Measurements from ENCODE around the gene EXOC3L4.

Gene EXOC3L4

GRCh38 chr14:103155826-103156394 lies 61.4 kb downstream of the EXOC3L4 start:
- TF ChIP-seq CTCF (IDR thresholded peaks at IDR 0.05; ENCODE audit: control insufficient read depth, extremely low read depth, insufficient read depth), result no peak
- DNase-seq (ENCODE audit: low read depth), result no peak
- H3K4me3 ChIP-seq (ENCODE audit: low read depth, low read length), result no peak overlapping the region

GRCh38 chr14:103156651-103157378 lies 62.3 kb downstream of the EXOC3L4 start:
- TF ChIP-seq CTCF (IDR thresholded peaks at IDR 0.05; ENCODE audit: control insufficient read depth, extremely low read depth, insufficient read depth), result no peak
- DNase-seq (ENCODE audit: low read depth), result no peak
- H3K4me3 ChIP-seq (ENCODE audit: low read depth, low read length), result no peak overlapping the region

- no peak for DNase-seq (ENCODE audit: low read depth)
- TF ChIP-seq CTCF (IDR thresholded peaks at IDR 0.05; ENCODE audit: control insufficient read depth, extremely low read depth, insufficient read depth), result no peak
- no peak overlapping the region for H3K4me3 ChIP-seq (ENCODE audit: low read depth, low read length)
These were observed 63.4 kb downstream of the EXOC3L4 start for GRCh38 chr14:103157969-103158368.

GRCh38 chr14:103158688-103159087 lies 64.2 kb downstream of the EXOC3L4 start:
- H3K4me3 ChIP-seq (ENCODE audit: low read depth, low read length), result no peak overlapping the region
- no peak for TF ChIP-seq CTCF (IDR thresholded peaks at IDR 0.05; ENCODE audit: control insufficient read depth, extremely low read depth, insufficient read depth)
- no peak for DNase-seq (ENCODE audit: low read depth)
